HL-60 (cell line): ENCODE data around the gene INPP5J.

ENCODE experiments used
- CTCF ChIP-seq: IDR thresholded peaks from one replicate; pipeline ENCODE4 v1.5.1; 2011; ENCODE audit warnings: low read length, control low read depth, inconsistent platforms; ENCODE audit not compliant: insufficient read depth
- GABPA ChIP-seq: IDR thresholded peaks from 2 replicates; pipeline ENCODE4 v1.6.1; 2012; ENCODE audit warnings: low read depth
- POLR2AphosphoS5 ChIP-seq: IDR thresholded peaks from 2 replicates; pipeline ENCODE4 v1.6.1; 2012; ENCODE audit warnings: low read depth
- SPI1 ChIP-seq: IDR thresholded peaks from 2 replicates; pipeline ENCODE4 v1.6.1; 2012; ENCODE audit warnings: low read depth, mild to moderate bottlenecking, borderline replicate concordance

GRCh38 chr22:31179345-31179744, 56.6 kb downstream of the INPP5J start:
- TF ChIP-seq CTCF (no peak), SPI1 (no peak), POLR2AphosphoS5 (no peak), GABPA (no peak)
